Stimulated activated CD4-positive, alpha-beta T cell treated with anti-CD3 and anti-CD28 coated beads, Interleukin-15, amount 100 ng/mL, for 1 hour (primary cell): ENCODE measurements around the gene GDE1.

Source experiments
- DNase-seq, 2 donors: peaks; one replicate each; pipeline ENCODE4 v3.0.0-alpha.2; 2020; ENCODE audit warnings: low read depth in 1 of 2, low spot score in 1 of 2

Gene GDE1

DNA sequence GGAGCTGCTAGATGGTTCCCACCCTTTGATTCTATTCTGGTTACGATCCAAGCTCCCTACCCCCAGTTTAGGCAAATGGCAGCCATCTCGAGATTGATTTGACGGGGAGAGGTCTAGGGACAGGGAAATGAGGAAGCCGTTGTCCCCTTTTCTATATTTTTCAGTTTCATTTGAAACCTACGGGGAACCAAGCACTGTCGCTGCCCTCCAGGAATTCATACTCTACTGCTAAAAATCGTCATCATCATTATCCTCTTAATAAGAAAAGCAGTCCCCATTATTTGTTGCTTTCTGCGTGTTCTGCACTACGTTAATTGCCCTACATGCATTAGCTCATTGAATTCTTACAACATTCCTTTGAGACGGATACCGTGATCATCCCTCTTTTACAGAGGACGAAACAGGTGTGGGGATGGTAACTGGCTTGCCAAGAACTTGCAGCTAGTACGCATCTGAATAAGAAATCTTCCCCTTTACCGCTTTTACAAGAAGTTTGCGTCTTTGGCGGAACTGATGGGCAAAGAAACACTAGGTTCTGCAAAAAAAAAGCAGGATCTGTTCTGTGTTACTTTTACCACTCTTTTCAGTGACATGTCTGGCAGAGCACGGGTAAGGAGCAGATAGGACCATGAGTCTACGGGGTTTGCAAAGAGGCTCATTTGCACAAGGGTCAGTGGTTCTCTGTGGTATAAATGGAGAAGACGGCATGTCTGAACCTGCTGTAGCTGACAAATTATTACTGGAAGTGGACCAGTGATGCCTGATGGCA, 2.9 kb upstream of the GDE1 start:
- no peak for DNase-seq

DNA sequence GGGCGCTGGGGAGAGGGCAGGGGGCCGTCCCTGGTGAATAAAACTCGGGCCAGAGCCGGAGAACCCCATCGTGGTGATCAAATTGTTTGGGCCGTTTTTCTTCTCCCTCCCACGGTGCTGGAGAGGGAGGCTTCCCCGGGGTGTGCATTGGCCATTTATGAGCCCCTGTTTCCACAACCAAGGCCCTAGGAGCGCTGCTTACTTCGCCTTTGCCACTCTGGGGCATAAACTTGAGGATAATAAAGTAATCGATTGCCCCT, 2.4 kb upstream of the GDE1 start:
- DNase-seq: no peak

DNA sequence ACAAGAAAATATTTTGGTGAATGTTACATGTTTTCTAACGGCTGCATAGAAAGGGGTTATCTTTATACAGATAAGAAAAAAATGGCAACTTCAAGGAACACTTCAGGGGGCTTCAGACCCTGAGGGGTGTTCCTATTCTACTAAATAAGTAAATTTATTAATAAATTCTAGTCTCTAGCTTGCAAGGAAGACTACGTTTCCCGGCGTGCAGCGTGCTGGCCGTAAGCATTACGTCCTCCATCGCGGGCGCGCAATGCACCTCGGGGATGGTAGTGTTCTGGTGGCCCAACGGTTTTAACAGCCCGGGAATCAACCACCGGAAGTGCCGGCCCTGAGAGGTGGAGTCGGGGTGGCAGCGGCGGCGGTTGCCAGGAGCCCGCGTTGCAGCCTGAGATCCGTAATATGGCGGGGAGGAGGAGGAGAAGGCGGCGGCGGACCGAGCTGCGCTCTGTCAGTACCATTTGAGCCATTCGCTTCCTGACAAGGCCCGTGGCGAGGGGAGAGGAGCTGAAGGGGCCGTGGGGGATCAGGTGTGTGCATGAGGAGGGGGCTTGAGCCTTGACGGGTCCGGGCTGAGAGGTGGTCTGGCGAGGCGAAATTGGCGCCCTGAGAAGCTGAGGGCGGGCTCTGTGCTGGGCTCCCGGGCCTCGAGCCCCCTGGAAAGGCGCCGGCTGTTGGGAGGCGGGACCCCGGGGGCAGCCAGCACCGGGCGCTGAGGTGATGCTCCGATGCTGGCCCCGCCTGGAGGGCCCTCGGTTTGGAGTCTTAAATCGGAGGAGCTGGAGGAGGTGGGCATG, 1.9 kb upstream of the GDE1 start, which contains the start of gene CCP110:
Gene CCP110, plus strand, starts transcription at position 384 of the 797 bp plus-strand sequence. CDS start 3,940 bp downstream, outside the sequence.
- DNase-seq: peak; percentile 86 to 88

DNA sequence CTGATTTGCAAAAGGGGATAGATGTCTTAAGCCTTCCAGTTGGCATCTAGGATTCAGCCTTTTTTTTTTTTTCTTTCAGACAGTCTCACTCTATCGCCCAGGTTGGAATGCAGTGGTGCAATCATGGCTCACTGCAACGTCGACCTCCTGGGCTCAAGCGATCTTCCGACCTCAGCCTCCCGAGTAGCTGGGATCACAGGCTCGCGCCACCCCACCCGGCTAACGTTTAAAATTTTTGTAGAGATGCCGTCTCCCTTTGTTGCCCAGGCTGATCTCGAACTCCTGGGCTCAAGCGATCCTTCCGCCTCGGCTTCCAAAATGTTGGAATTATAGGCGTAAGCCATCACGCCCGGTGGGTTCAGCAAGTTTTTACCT, 1.3 kb upstream of the GDE1 start:
- DNase-seq: no peak

DNA sequence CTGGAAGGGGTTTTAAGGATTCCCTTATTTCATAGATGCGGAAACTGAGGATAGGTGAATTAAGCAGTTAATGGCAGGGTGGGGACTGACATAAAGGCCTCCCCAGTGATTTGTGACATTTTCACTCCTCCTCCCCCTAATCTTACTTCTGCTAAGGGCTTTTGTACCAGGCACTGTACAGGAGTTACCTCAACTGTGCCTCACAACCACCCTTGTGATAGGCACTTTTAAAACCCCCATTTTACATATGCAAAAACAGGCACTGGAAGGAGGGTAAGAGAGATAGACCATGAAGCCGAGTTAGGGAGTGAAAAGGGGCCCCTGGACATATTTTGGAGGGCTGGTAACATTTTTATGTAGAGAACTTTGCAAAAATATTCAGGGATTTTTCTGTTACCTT, 862 bp upstream of the GDE1 start:
- DNase-seq: no peak

DNA sequence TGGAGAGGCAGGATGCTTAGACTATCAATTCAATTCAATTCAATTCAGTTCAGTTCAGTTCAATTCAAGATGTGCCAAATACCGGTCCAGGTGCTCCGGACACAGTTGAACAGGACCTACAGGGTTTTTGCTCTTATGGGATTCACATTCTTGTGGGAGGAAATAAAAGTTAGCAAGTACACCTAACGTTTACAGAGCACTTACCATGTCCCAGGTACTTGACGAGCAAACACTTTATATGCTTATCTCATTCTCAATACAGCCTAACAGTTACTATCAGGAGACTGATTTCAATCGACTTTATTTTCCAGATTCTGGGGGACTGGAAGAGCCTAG, 467 bp upstream of the GDE1 start:
- DNase-seq: no peak

DNA sequence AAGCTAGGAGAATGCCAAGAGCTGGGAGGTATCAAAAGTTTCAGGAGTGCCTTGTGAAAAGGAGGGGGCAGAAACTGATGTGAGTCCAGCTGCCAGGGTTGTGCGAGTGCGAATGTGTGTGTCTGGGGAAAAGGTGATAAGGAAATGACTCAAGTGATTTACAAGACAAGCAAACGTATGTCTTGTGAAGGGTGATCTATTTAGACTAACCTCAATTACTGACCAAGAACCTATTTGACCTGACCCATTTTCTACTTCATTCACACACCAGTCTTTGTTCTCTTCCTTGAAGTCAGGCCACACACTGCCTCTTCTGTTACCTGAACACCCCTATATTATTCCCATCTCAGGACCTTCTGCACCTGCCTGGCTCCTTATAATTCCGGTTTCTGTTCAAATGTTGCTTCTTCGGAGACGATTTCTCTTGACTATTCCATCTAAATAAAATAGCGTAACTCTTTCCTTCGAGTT, 1.0 kb downstream of the GDE1 start:
- DNase-seq: no peak

DNA sequence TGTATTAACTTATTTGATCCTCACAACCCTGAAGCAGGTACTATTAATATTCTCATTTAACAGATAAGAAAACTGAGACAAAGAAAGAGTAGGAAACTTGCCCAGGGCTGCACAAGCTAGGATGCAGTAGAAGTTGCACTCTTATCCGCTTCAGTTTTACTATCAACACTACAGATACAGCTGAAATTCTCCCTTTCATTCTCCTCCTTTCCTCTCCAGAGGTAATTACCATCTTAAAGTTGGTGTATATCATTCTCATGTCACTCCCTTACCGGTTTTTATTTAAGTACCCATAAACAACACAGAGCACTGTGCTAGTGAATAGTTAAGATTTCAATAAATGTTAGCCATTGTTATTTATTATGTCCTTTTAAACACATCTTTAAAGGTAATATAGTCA, 3.5 kb downstream of the GDE1 start:
- DNase-seq: no peak

DNA sequence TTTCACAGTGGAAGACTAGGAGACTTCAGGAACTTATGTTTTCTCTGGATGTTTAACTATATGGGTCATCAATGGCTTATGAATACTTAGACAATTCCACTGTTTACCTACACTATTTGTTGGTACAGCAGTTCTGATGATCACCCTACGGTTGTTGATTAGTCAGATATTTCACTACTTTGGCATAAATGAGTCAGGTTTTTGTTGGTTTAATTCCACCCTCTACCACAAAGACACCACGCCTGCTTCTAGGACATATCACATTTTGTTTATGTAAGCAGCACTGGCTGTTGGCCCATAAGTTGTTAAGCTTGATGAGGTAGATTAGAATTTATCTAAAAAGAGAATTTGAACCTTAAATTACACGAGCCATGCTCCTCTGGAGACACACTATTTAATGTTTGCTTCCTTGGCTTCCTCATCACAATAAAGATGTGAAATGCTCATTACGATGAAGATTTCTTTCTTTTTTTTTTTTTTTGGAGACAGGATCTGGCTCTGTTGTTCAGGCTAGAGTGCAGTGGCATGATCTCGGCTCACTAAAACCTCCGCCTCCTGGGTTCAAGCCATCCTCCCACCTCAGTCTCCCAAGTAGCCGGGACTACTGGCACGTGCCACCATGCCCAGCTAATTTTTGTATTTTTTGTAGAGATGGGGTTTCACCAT, 4.3 kb downstream of the GDE1 start:
- no peak for DNase-seq

DNA sequence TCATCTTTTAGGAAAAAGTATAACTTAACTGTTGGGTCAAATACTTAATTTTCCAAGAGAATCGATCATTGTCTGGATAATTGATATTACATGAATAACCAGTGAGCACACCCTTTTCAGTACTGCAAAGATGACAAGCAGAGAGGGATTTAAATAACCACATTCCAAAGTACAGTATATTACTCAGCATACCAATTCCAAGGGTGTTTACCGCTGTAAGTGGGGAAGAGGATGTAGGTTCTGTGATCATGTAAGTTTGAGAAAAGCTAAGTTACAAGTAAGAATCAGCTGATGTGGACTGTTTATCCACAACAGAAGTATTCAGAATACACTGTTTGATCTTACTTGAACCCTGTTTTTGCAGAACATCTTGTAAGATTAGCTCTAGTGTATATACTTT, 6.1 kb downstream of the GDE1 start:
- no peak for DNase-seq

DNA sequence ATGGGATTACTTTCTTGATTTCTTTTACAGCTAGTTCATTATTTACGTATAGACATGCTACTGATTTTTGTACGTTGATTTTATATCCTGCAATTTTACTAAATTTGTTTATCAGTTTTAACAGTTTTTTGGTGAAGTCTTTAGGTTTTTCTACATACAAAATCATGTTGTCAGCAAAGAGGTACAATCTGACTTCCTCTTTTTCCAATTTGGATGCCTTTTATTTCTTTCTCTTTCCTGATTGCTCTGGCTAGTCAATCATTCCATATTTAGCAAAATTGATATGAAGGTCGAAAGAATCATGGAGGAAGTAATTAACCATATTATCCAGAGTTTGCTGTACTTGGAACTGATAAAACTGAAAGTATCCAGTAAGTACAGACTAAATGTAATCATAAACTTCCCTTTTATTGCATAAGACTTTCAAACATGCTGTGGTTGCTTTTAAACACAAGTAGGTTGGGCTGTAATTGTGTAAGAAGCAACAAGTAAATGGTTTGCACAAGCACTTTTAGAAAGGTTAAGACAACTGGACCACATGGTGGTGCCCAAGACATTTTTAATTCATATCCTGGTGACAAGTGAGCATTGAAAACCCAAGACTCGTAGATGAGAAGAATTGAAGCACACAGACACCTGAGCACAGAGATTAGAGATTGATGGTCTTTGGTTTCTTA, 8.4 kb downstream of the GDE1 start:
- DNase-seq: no peak

DNA sequence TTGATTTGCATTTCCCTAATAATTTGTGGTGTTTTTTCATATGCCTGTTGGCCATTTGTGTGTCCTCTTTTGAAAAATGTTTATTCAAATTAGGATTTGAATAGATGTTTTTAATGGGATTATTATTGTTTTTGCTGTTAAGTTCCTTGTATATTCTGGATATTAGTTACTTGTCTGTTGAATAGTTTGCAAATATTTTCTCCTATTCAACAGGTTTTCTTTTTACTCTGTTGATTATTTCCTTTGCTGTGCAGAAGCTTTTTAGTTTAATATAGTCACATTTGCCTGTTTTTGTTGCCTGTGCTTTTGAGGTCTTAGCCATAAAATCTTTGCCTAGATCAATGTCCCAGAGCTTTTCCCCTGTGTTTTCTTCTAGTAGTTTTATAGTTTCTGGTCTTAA, 9.6 kb downstream of the GDE1 start:
- DNase-seq: no peak

DNA sequence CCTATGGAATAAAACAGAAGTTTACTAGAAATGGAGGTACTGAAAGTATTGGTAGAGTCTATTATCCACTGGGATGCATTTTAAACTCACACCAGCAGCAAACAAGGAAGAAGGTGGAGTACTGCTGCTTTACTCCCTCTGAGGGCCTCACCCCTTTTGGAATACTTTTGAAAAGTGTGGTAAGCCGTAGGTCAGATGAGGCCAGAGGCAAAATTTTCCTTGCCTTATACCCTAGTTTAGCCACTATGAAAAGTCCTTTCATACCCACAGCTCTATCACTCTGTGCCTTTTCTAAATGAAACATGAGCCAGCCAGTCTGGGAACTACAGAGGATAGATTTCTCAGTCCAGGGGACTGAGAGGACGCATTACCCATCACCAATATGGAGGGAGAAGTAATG, 14.0 kb downstream of the GDE1 start:
- DNase-seq: no peak

DNA sequence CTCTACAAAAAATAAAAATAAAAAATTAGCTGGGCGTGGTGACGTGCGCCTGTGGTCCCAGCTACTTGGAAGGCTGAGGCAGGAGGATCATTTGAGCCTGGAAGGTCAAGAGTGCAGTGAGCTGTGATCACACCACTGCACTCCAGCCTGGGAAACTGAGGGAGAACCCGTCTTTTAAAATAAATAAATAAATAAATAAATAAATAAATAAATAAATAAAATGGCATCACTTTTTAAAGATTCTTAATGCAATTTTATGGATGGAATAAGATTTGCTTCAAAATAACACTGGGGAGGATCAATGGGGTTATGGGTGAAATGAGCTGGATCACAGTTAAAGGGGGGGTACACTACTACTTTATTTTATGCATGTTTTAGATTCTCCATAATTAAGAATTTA, 14.9 kb downstream of the GDE1 start:
- no peak for DNase-seq

DNA sequence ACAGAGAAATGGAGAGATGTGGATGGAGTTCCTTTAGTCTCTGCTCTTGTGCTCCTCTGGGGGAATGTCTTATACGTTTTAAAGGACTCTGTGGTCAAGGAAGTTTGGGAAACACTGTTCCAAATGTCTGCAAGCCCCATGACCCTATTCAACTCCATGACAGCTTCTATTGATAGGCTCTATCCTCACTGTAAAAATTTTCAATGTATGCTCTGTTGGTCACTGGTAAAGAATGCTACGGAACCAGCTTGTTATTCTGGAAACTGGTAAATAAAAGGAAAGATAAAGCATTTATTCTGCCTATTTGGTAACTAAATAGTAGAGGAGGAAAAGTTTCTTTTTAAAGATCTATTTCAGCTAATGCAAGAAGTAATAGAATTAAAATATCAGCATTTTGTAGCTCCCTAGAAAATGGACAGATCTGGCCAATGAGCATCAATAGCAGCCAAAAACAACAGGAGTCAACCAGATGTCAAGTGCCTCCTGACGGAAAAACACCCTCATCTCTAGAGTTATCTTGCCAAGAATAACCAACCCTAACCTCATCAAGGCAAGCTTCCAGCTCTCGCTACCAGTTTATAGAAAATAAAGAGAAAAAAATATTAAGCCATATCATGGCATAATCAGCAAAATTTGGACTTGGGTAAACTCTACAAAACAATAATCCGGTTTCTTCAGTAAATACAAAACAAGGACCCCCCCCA, 16.1 kb downstream of the GDE1 start:
- no peak for DNase-seq

DNA sequence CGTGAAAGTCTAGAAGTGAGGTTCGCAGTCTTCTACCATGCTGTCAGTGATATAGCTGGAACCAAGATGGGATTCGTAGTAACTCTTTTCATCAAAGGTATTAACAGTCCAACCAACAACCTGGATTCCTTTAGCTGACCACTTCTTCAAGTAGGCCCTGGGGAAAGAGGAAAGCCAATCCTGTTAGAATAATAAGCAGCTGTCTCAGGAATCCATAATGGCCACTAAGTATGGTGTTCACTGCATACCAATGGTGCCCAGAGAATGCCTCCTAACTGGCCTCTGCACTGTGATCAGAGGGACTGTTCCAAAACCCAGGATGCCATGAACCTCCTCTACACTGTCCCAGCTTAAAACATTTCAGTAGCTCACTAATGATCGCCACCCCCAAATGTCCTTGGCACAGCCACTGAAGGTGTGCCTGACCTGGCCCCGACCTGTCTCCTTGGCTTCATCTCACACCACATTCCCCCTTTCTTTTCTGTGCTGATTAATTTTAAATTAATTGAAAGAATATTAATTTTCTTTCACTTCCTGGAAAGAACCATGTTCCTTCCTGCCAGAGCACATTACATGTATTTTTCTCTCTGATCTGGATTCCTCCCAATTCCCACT, 18.3 kb downstream of the GDE1 start:
- no peak for DNase-seq

DNA sequence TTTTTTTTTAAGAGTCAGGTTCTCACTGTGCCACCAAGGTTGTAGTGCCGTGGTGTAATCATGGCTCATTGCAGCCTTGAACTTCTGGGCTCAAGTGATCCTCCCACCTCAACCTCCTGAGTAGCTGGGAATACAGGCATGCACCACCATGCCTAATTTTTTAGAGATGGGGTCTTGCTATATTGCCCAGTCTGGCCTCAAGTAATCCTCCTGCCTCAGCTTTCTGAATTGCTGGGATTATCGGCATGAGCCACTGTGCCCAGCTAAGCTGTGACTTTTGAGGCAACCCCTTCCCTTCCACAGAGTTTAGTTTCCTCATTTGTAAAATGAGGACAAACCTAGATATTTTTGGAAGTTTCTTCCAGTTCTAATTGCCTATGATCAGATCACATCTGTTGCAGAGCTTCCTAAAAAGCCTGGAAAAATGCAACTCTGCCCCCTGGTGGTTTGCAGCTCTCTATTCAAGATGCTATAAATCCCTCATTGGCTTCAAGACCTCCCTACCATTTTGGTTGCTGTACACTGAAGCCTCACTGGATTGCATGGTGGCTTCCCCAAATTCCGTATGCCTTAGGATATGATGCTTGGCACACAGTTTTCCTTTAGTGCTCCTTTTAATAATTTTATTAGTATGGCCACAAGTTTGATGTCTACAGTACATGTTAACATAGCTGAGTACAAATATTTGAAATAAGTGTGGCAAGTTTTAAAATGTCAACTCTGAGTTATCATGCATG, 19.3 kb downstream of the GDE1 start:
- peak; percentile 23 to 37 for DNase-seq

DNA sequence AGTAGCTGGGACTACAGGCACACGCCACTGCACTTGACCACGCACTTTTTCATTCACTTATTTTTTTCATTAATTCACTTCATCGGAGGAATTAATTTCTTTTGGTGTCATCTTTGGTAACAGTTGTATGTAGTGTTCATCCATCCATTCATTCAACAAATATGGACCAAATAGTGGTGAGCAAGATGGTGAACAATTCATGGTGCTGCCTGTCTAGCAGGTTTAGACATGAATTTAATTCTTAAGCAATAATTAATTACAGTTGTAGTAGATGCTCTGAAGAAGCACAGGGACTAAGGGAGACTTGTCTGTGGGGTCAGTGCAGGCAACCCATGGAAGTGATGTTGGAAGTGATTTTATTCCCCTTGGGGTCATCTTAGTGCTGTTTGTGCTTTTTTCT, 22.4 kb downstream of the GDE1 start:
- DNase-seq: no peak

DNA sequence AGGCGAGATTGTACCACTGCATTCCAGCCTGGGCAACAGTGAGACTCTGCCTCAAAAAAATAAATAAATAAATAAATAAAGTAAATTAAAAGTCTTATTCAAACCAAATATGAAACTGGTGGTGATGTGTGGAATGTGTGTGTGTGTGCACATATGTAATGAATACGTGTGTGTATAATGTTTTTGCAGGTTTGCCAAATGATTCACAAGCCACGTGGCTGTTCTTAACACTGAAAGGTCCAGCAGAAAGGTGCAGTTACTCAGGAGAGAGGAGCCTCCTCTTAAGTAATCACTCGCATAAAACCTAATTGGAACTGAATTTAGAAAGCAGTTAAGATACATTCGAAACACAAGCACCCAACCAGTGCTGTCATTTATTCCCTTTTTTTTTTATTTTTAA, 22.9 kb downstream of the GDE1 start:
- DNase-seq: no peak

DNA sequence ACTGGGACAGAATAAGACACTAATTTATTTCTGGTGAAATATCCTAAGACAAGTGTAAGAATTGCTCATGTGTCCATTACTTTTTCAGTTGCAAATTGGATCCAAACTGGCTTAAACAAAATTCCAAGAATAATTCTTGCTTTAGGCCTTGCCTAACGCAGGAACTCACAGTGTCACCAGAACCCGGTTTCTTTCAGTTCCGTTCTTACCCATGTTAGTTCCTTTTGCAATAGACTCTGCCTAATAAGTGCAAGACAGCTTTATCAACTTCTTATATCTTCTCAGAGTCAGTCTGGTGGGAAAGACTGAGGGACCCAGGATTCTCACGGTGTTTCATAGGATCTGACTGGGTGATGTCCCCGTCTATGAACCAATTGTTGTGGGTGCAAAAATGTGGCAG, 24.7 kb downstream of the GDE1 start:
- no peak for DNase-seq
